ENCODE data around the gene KIRREL3.

Gene KIRREL3

GRCh38 chr11:126624506-126624905 lies 376.1 kb downstream of the KIRREL3 start:
- DNase-seq = no peak

GRCh38 chr11:126619516-126619915 lies 381.1 kb downstream of the KIRREL3 start:
- DNase-seq = no peak

- no peak for DNase-seq
Observed at GRCh38 chr11:126615845-126616244, 384.7 kb downstream of the KIRREL3 start.

- DNase-seq = no peak
Observed at GRCh38 chr11:126613272-126613671, 387.3 kb downstream of the KIRREL3 start.

GRCh38 chr11:126612671-126613070 lies 387.9 kb downstream of the KIRREL3 start:
- no peak for DNase-seq

- no peak for DNase-seq
Observed at GRCh38 chr11:126611438-126611837, 389.1 kb downstream of the KIRREL3 start.

GRCh38 chr11:126608658-126609057 lies 391.9 kb downstream of the KIRREL3 start:
- no peak for DNase-seq

- DNase-seq = no peak
Observed at GRCh38 chr11:126607776-126608541, 392.6 kb downstream of the KIRREL3 start.

GRCh38 chr11:126607374-126607773 lies 393.2 kb downstream of the KIRREL3 start:
- peak; percentile 59 for DNase-seq

- no peak for DNase-seq
Observed at GRCh38 chr11:126606484-126606883, 394.1 kb downstream of the KIRREL3 start.

GRCh38 chr11:126604461-126604860 lies 396.1 kb downstream of the KIRREL3 start:
- DNase-seq = no peak

GRCh38 chr11:126603486-126603885 lies 397.1 kb downstream of the KIRREL3 start:
- no peak for DNase-seq

GRCh38 chr11:126602993-126603392 lies 397.6 kb downstream of the KIRREL3 start:
- no peak for DNase-seq

GRCh38 chr11:126602349-126602940 lies 398.1 kb downstream of the KIRREL3 start:
- DNase-seq = no peak

- no peak for DNase-seq
Observed at GRCh38 chr11:126601550-126602215, 398.9 kb downstream of the KIRREL3 start.

GRCh38 chr11:126601136-126601535 lies 399.4 kb downstream of the KIRREL3 start:
- DNase-seq = no peak

GRCh38 chr11:126599217-126599897 lies 401.2 kb downstream of the KIRREL3 start:
- no peak for DNase-seq

GRCh38 chr11:126598344-126599216 lies 402.0 kb downstream of the KIRREL3 start:
- DNase-seq = no peak

- no peak for DNase-seq
Observed at GRCh38 chr11:126597041-126597440, 403.5 kb downstream of the KIRREL3 start.

GRCh38 chr11:126596474-126596873 lies 404.1 kb downstream of the KIRREL3 start:
- no peak for DNase-seq

GRCh38 chr11:126595560-126595959 lies 405.0 kb downstream of the KIRREL3 start:
- no peak for DNase-seq

- no peak for DNase-seq
Observed at GRCh38 chr11:126594921-126595367, 405.6 kb downstream of the KIRREL3 start.
